Panc1 (cell line): ENCODE results near the gene TMEM134. TPM values are rescaled to one million over a fixed set of nuclear protein-coding genes. Genes with fewer than 3 reads are reported as not detected.
A peak's percentile ranks its signal among the peaks of the same experiment; 100 is the strongest.

Experiments
- ATAC-seq: fragments of 200-7000 bp; cut with Tn5 transposase; 2 replicates; pipeline ENCODE4 v1.9.1; 2020; ENCODE audit warnings: mild to moderate bottlenecking, moderate library complexity
- BruUV-seq: library from RNA; stranded (reverse); fragments of 400-500 nt; replicated peaks from 2 replicates; lab custom pipeline; 2021; lab: Mats Ljungman, UMichigan
- CTCF ChIA-PET: fragments of 300-600 bp; sonication (Branson Sonifier 250); formaldehyde crosslinking; loops from one replicate; lab custom pipeline; 2022; ENCODE audit warnings: antibody characterized with exemption; lab: Charles Lee
- POLR2A ChIA-PET: fragments of 300-600 bp; sonication (Branson Sonifier 250); formaldehyde crosslinking; loops from one replicate; lab custom pipeline; 2022; ENCODE audit warnings: antibody characterized with exemption; lab: Charles Lee
- DNase-seq: peaks from one replicate; pipeline ENCODE4 v3.0.0-alpha.2; 2010; ENCODE audit warnings: low read depth, low spot score
- H3K27ac ChIP-seq: 2 replicates; pipeline ENCODE4 v1.5.1; 2011; ENCODE audit warnings: mild to moderate bottlenecking, low read length, inconsistent platforms
- H3K27me3 ChIP-seq: fragments of 200-500 bp; sonication (Bioruptor generic); 2 replicates; pipeline ENCODE4 v1.6.0; 2014; ENCODE audit warnings: low read length, inconsistent platforms; ENCODE audit not compliant: control insufficient read depth, insufficient read depth
- H3K36me3 ChIP-seq: fragments of 200-500 bp; sonication (Bioruptor generic); 2 replicates; pipeline ENCODE4 v1.5.1; 2014; ENCODE audit warnings: inconsistent platforms, mild to moderate bottlenecking, low read length, moderate library complexity; ENCODE audit not compliant: control insufficient read depth, insufficient read depth
- H3K4me1 ChIP-seq: 2 replicates; pipeline ENCODE4 v1.5.1; 2011; ENCODE audit warnings: inconsistent platforms, mild to moderate bottlenecking, low read length, moderate library complexity; ENCODE audit not compliant: control insufficient read depth, insufficient read depth
- H3K4me3 ChIP-seq, 2 experiments: 2 replicates each; pipeline ENCODE4 v1.5.1; 2011 to 2012; ENCODE audit warnings: low read depth in 2 of 2, low read length in 2 of 2, mild to moderate bottlenecking in 2 of 2, inconsistent platforms in 1 of 2, moderate library complexity in 1 of 2
- H3K9me3 ChIP-seq: fragments of 200-500 bp; sonication (Bioruptor generic); 2 replicates; pipeline ENCODE4 v1.5.1; 2014; ENCODE audit warnings: low read depth, mild to moderate bottlenecking, inconsistent platforms, low read length, moderate library complexity; ENCODE audit not compliant: control insufficient read depth, insufficient read depth
- POLR2AphosphoS5 ChIP-seq: IDR thresholded peaks from 2 replicates; pipeline ENCODE4 v1.6.1; 2012; ENCODE audit warnings: mild to moderate bottlenecking, low read depth, low read length, moderate library complexity
- REST ChIP-seq, 2 experiments: IDR thresholded peaks; 2 replicates each; pipeline ENCODE4 v1.6.1; 2011 to 2012; ENCODE audit warnings: low read depth in 2 of 2, control low read depth in 1 of 2, low read length in 1 of 2, mild to moderate bottlenecking in 1 of 2, moderate library complexity in 1 of 2; ENCODE audit not compliant: insufficient read depth in 1 of 2
- SIN3A ChIP-seq: IDR thresholded peaks from 2 replicates; pipeline ENCODE4 v1.6.1; 2012; ENCODE audit warnings: low read depth, mild to moderate bottlenecking, low read length, moderate library complexity, borderline replicate concordance; ENCODE audit not compliant: insufficient read depth
- TCF7L2 ChIP-seq: IDR thresholded peaks from 2 replicates; pipeline ENCODE4 v1.6.1; 2011; ENCODE audit warnings: mild to moderate bottlenecking, low read depth, low read length, inconsistent platforms
- in situ Hi-C: cut with HindIII; loops from 2 replicates; pipeline ENCODE4 v1.10.0; 2016; ENCODE audit warnings: low sequenced_read_pairs, low pct_unique_long_range_greater_than_20kb
- intact Hi-C: fragments of 100-400 bp; cut with micrococcal nuclease; formaldehyde crosslinking; loops from one replicate; pipeline ENCODE4 v1.10.0; 2022; ENCODE audit not compliant: unreplicated experiment
- total RNA-seq: library from RNA; stranded (reverse); gene quantifications from one replicate; pipeline ENCODE4 v1.2.1, GENCODE V29; 2021; ENCODE audit not compliant: unreplicated experiment
- TF ChIP-seq, protein P1 (sequence below): fragments of 450-650 bp; IDR thresholded peaks from 2 replicates; pipeline ENCODE4 v1.5.1; 2017; ENCODE audit warnings: mild to moderate bottlenecking

Gene TMEM134
- total RNA-seq, 1 experiment from 2014 or later: 65.0 TPM

- no peak overlapping the region for H3K4me3 ChIP-seq
- DNase-seq (no peak), ATAC-seq (no peak)
- in situ Hi-C loops: no loop called here
- TF ChIP-seq POLR2AphosphoS5: no peak
- TF ChIP-seq, protein P1, sequence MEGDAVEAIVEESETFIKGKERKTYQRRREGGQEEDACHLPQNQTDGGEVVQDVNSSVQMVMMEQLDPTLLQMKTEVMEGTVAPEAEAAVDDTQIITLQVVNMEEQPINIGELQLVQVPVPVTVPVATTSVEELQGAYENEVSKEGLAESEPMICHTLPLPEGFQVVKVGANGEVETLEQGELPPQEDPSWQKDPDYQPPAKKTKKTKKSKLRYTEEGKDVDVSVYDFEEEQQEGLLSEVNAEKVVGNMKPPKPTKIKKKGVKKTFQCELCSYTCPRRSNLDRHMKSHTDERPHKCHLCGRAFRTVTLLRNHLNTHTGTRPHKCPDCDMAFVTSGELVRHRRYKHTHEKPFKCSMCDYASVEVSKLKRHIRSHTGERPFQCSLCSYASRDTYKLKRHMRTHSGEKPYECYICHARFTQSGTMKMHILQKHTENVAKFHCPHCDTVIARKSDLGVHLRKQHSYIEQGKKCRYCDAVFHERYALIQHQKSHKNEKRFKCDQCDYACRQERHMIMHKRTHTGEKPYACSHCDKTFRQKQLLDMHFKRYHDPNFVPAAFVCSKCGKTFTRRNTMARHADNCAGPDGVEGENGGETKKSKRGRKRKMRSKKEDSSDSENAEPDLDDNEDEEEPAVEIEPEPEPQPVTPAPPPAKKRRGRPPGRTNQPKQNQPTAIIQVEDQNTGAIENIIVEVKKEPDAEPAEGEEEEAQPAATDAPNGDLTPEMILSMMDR: no peak
- TF ChIP-seq TCF7L2: no peak
- no peak for TF ChIP-seq REST (IDR thresholded peaks at IDR 0.05; ENCODE audit: insufficient read depth in 1 of 2, low read depth in 2 of 2, low read length in 1 of 2)
- no peak for TF ChIP-seq SIN3A
- H3K27ac ChIP-seq: no peak overlapping the region
- POLR2A ChIA-PET: no interaction called here
- no peaks in the 10 kb centered on the region for H3K36me3 ChIP-seq
- BruUV-seq: no TSS peak
- intact Hi-C loops: no loop called here
- H3K4me1 ChIP-seq: peaks cover 23% of the 10 kb centered on the region
- no peaks in the 10 kb centered on the region for H3K9me3 ChIP-seq
- CTCF ChIA-PET: no interaction called here
- no peaks in the 10 kb centered on the region for H3K27me3 ChIP-seq
Measured at GRCh38 chr11:67510023-67510345, 40.9 kb upstream of the TMEM134 start.

- TF ChIP-seq REST (IDR thresholded peaks at IDR 0.05; ENCODE audit: insufficient read depth in 1 of 2, low read depth in 2 of 2, low read length in 1 of 2) (no peak), POLR2AphosphoS5 (peak; percentile 78), SIN3A (peak; percentile 96; the same call in 1 of the 2 replicates), TCF7L2 (0 out of 2 replicates have a peak, but pooled peaks have one; percentile 51)
- TF ChIP-seq, protein P1: no peak
- intact Hi-C loops (loop anchor here (5.0 kb wide), 1 partner anchor 96 kb away; no protein-coding TSS in a partner anchor), in situ Hi-C loops (no loop called here)
Measured at GRCh38 chr11:67508486-67509121, 39.6 kb upstream of the TMEM134 start.

More at GRCh38 chr11:67508486-67509121, 39.6 kb upstream of the TMEM134 start:
- peak; percentile 60 for ATAC-seq
- H3K27me3 ChIP-seq: no peaks in the 10 kb centered on the region
- BruUV-seq: no TSS peak
- ChIA-PET CTCF (interaction anchor here (0.7 to 0.9 kb wide), 2 partner anchors 68 to 116 kb away, joined by 3 read pairs; no protein-coding TSS in a partner anchor), POLR2A (interaction anchor here (0.6 kb wide), 2 partner anchors 83 to 1967 kb away, joined by 3 to 4 read pairs; no protein-coding TSS in a partner anchor)
- H3K9me3 ChIP-seq: no peaks in the 10 kb centered on the region
- no peaks in the 10 kb centered on the region; the same call in 1 of the 2 replicates for H3K36me3 ChIP-seq
- peak; percentile 81 for DNase-seq
- H3K27ac ChIP-seq: peak overlapping the region; percentile 86
- H3K4me1 ChIP-seq: peaks cover 25% of the 10 kb centered on the region
- peak overlapping the region; percentile 68 to 82 for H3K4me3 ChIP-seq
